Activated CD4-positive, alpha-beta T cell treated with anti-CD3 and anti-CD28 coated beads for 1 hour (primary cell): ENCODE data around the gene LGR4.
"Not testable (repeated sequence)": the region's sequence is repeated elsewhere in the genome, so short reads cannot be mapped to it uniquely, and the experiment has no call there.

Source experiments
- DNase-seq: peaks from one replicate; pipeline ENCODE4 v3.0.0-alpha.2; 2020

The LGR4 gene

GRCh38 chr11:27456140-27456794, 16.3 kb downstream of the LGR4 start:
- no peak for DNase-seq

GRCh38 chr11:27455667-27456066, 16.9 kb downstream of the LGR4 start:
- DNase-seq, result no peak

DNA sequence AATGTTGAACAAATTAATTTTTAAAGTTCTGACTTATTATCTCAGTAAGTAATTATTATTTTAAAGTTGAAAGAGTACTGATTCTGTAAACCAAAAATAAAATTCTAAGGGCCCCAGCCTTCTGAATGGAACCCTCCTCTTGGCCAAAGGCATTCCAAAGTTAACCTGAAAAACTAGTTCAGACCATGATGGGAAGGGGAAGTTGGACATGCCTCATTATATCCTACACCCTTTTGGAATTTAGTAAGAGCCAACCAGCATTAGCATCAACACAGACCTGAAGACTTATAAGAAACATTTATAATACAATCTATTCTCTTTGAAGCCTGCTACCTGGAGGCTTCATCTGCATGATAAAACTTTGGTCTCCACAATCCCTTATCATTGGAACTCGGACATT, 18.9 kb downstream of the LGR4 start:
- DNase-seq, result no peak

- DNase-seq, result no peak
These were observed 20.4 kb downstream of the LGR4 start for GRCh38 chr11:27452147-27452546.

DNA sequence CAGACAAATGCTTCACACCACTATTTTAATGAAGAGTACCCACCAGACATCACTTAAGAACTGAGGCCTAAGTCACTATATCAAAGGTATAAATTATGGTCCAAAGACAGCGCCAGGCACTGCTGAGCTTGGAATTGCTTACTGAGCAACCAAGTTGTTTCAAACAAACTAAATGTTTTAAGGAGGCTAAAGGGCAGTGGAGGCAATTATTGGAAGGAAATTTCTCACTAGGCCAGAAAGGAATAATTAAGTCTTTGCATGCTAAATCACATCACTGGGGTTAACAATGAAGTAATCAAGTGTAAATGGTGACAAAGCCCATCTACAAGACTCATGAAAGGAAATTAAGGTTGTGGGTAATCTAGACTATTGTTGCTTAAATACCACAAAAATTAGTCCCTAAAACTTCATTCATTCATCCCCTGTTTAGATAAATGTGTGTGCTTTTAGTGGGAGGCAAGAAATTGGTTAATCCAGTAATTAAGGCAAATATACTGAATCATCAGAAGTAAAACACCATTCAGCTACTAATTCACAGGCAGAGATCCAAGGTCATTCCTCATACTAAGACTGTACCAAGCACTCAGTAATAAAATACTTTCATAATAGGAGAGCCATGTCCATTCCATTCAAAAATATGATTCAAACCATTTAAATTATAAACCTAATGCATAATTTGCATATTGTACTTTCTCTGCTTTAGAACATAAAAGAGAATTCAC, 21.2 kb downstream of the LGR4 start:
- DNase-seq, result no peak

DNA sequence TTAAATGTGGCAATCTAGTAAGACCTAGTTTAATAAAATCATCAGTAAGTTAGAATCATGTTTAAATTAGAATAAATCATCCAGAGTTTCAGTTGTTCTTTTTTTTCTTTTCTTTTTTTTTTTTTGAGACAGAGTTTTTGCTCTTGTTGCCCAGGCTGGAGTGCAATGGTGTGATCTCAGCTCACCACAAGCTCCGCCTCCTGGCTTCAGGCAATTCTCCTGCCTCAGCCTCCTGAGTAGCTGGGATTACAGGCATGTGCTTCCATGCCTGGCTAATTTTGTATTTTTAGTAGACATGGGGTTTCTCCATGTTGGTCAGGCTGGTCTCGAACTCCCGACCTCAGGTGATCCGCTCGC, 24.4 kb downstream of the LGR4 start:
- not testable (repeated sequence) for DNase-seq

DNA sequence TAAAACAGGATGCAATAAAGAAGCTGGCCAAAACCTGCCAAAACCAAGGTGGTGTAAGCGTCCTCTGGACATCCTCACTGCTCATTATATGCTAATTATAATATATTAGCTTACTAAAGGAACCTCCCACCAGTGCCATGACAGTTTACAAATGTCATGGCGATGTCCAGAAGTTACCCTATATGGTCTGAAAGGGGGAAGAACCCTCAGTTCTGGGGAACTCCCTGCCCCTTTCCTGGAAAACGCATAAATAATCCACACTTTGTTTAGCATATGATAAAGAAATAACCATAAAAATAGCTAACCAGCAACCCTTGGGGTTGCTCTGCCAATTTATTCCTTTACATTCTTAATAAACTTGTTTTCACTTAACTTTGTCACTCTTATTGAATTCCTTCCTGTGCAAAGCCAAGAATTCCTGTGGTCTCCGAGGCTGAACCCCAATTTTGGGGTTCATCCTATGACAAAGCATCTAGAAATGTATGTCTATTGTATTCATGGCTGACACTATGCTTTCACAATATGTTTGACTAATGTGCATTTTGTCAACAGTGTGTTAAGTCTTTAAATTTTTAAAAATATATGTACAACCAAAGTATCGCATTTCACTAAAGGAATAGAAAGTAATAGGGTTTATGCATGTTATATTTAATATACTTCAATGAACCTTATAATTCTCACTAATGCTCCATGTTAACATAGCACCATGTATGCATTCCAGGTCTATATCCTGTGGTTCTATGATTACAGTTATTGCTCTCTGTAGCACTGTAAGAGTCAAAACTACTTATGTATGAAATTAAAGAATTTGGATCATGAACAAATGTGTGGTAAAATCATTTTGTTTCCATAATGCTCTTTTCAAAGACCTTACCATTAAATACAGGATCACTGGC, 25.1 kb downstream of the LGR4 start:
- no peak for DNase-seq

- DNase-seq, result no peak
These were observed 27.0 kb downstream of the LGR4 start for GRCh38 chr11:27445625-27446024.

- DNase-seq, result no peak
These were observed 27.8 kb downstream of the LGR4 start for GRCh38 chr11:27444801-27445215.

DNA sequence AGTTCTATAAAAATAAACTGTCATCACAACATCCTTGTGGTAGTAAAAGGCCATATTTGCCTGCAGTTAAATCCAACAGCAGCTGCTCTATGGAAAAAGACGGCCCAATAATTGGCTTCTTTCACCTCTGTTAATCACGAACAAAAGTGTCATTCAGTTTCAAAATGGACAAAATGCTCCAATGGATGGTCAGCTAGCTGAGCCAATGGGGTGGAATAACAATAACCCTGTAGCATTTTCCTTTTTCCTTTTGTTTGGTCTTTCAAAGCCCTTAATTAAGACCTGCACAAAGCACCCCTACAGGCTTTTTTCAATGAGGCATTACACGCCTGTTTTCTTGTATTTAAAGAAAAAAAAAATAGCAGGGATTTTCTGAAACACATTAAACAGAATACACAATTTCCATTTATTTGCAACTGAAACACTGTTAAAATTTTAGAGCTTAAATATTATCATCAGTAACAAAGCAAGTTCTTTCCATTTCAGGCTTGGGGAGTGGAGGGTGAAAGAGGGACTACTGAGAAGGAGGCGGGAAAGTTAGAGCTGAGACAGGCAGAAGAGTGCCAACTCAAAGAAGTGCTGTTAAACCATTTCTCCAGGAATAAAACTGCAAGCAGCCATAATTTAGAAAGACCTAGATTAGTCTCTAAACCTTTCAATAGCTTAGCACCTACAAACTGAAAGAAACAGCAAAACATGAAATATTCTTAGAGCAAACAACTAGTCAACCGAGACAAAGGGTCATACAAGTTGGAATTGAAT, 28.7 kb downstream of the LGR4 start:
- DNase-seq, result no peak

DNA sequence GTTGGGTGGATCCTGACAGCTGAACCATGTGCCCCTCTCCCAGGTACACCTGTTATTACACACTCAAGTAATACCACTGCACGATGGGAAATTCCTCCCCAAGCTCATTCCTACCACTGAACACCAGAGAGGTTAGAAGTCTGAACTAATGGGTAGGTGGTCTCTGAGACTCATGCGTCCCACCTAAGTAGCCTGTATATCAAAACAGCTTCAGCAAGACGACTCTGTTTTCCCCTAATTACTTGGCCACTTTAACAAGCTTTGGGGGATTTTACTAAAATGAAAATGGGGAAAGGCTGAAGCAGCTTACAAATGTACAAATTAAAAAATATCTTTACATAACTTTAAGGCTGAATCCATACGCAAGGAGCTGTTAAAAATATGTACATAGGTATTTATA, 29.4 kb downstream of the LGR4 start:
- DNase-seq, result no peak

DNA sequence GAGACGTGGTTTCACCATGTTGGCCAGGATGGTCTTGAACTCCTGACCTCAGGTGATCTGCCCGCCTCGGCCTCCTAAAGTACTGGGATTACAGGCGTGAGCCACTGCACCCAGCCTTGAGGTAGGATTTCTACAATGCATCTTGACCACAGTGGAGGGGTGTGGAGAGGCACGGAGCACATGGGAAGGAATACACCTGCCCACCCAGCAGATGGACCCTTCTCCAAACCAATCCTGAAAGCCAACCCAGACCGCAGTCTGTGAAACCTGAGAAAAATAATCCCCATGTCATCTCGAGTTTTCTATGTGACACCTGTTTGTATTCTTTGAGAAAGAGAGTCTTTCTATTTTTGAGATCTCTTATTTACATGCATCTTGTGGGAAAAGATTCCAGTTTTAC, 32.5 kb downstream of the LGR4 start:
- DNase-seq, result no peak

GRCh38 chr11:27438595-27438981, 34.0 kb downstream of the LGR4 start:
- DNase-seq, result no peak

DNA sequence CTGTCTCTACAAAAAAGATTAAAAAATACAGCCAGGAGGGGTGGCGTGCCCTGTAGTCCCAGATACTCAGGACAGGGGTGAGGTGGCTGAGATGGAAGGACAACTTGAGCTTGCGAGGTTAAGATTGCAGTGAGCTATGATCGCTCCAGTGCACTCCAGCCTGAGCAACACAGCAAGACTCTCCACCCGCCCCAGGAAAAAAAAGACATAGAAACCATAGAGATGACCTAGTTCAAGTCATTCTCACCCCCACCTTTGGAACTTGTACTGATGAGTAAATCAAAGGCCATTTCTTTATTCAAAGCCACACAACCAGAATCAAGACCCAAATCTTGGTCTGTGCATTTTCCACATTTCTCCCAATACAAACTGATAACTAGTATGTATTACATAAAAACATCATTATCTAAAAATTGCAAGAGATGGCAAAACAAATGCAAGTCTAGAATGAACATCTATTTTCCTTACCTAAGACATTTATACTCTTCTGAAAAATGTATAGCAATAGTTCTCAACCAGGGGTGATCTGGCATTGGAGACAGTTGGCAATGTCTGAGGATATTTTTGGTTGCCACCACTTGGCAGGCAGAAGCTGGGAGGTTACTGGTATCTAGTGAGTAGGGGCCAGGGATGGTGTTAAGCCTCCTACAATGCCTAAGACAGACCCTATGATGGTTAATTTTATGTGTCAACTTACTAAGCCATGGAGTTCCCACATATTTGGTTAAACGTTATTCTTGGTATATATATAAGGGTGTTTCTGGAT, 34.6 kb downstream of the LGR4 start:
- no peak for DNase-seq

GRCh38 chr11:27436916-27437315, 35.7 kb downstream of the LGR4 start:
- no peak for DNase-seq

GRCh38 chr11:27433742-27434141, 38.8 kb downstream of the LGR4 start:
- no peak for DNase-seq

DNA sequence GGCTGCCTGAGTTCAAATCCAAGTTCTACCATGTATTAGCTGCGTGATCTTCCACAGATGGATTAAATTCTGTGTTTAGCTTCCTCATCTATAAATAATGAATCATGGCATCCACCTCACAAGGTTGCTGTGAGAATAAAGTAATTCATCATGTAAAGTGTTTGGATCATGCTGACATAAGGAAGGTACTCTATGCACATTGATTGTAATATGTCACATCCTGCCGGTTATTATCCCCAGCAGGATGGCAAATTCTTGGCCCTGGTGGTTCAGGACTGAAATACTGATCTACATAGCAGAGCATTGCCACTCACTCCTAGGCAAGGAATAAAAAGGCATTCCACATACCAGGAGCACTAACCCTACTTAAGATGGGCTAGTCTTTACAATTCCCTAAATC, 40.8 kb downstream of the LGR4 start:
- no peak for DNase-seq

DNA sequence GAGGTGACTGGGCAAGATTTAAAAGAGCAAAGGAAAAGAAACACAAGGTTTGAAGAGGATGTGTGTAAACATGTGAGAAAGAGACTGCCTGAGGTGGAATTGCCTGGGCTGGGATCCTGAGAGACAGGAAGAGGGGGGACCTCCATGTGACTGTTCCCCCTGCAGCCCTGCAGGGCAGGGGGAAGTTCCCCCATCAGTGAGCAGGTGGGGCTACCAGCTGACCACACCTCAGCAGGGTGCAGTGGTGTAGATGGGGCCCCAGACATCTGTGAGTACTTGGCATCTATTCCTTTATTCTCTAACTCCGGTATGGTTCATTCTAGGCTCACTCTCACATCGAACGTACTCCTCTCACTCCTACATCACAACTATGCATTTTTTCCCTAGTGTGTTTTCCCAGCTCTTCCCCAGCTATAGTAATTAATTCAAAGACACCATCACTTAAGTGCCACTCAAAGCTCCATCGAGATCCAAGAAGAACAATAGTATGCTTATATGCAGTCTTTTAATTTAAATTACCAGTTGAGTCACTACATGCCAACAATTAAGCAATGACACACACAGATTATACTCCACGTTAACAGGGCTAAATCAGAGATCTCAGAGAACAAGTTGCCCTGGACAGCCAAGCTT, 42.7 kb downstream of the LGR4 start:
- no peak for DNase-seq

GRCh38 chr11:27427183-27427980, 45.2 kb downstream of the LGR4 start:
- no peak for DNase-seq

GRCh38 chr11:27425814-27426213, 46.8 kb downstream of the LGR4 start:
- DNase-seq, result no peak

DNA sequence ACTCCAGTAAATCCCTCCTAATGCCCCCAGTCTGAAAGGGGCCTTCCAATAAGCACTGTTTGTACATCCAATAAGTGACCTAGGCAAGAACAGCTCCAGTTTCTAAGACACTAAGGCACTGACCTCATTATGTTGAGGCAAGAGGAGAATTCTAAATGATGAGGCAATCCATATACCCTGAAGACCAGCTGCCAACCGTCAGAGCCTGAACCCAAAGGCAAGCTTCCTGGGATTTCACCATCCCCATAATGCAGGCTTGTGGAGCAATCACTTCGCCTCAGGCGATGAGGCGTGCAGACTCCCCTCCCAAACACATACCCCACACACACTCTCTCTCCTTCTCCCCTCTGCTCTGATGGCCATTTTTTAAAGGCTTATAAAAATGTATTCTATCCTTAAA, 49.5 kb downstream of the LGR4 start:
- DNase-seq, result no peak
